Measurements from ENCODE around the gene KAT7. TPM values are rescaled to one million over a fixed set of nuclear protein-coding genes. Genes with fewer than 3 reads are reported as not detected.

Gene KAT7
- total and polyA plus RNA-seq, 2 experiments from 2014 or later, result 20.9 to 27.5 TPM

- WGBS, 2 experiments (ENCODE audit: low coverage in 1 of 2, low lambda C conversion rate in 2 of 2, missing lambda C conversion rate in 2 of 2), result 16 to 22% methylated on average over 1 of the region's 1 CpG
These were observed 77.5 kb downstream of the KAT7 start for GRCh38 chr17:49866019-49866380.

GRCh38 chr17:49866882-49867413 lies 78.5 kb downstream of the KAT7 start:
- no peak overlapping the region for H3K27ac ChIP-seq
- in situ Hi-C loops (cut with MboI), result no loop called here
- no peaks in the 10 kb centered on the region for H3K27me3 ChIP-seq (replicated peaks; ENCODE audit: insufficient read depth)
- H3K4me3 ChIP-seq, result no peak overlapping the region
- no peaks in the 10 kb centered on the region for H3K4me1 ChIP-seq (ENCODE audit: insufficient read depth)
- no peak overlapping the region for H2AFZ ChIP-seq
- DNase-seq, result no peak
- H3K9me2 ChIP-seq (ENCODE audit: insufficient read depth), result no peaks in the 10 kb centered on the region
- H3K9me3 ChIP-seq (ENCODE audit: low read depth), result no peaks in the 10 kb centered on the region
- no peak overlapping the region for H3K9ac ChIP-seq
- H3K79me2 ChIP-seq (ENCODE audit: insufficient read depth), result no peaks in the 10 kb centered on the region
- 69% methylated on average over 3 of the region's 3 CpGs for WGBS, 2 experiments (ENCODE audit: low coverage in 1 of 2, low lambda C conversion rate in 2 of 2, missing lambda C conversion rate in 2 of 2)
- no peak for TF ChIP-seq EZH2phosphoT487 (IDR thresholded peaks at IDR 0.05; ENCODE audit: insufficient read depth, low read depth)
- no peak for TF ChIP-seq EZH2 (IDR thresholded peaks at IDR 0.05; ENCODE audit: insufficient read depth, poor library complexity, severe bottlenecking)
- no peaks in the 10 kb centered on the region for H4K20me1 ChIP-seq (ENCODE audit: insufficient read depth)
- no peak overlapping the region for H3K4me2 ChIP-seq (ENCODE audit: unreplicated experiment)
- H3F3A ChIP-seq (ENCODE audit: insufficient read depth), result no peaks in the 10 kb centered on the region
- H3K36me3 ChIP-seq (ENCODE audit: low read depth), result no peaks in the 10 kb centered on the region

More at GRCh38 chr17:49866019-49866380, 77.5 kb downstream of the KAT7 start:
- no peak for DNase-seq
- Histone ChIP-seq H3K36me3 (ENCODE audit: low read depth) (no peaks in the 10 kb centered on the region), H3F3A (ENCODE audit: insufficient read depth) (no peaks in the 10 kb centered on the region), H2AFZ (no peak overlapping the region), H3K4me3 (no peak overlapping the region), H3K9me3 (ENCODE audit: low read depth) (no peaks in the 10 kb centered on the region), H3K27me3 (replicated peaks; ENCODE audit: insufficient read depth) (no peaks in the 10 kb centered on the region), H3K4me2 (ENCODE audit: unreplicated experiment) (no peak overlapping the region), H3K79me2 (ENCODE audit: insufficient read depth) (no peaks in the 10 kb centered on the region), H3K27ac (no peak overlapping the region), H4K20me1 (ENCODE audit: insufficient read depth) (no peaks in the 10 kb centered on the region), H3K9me2 (ENCODE audit: insufficient read depth) (no peaks in the 10 kb centered on the region), H3K4me1 (ENCODE audit: insufficient read depth) (0 out of 2 replicates have a peak, but pooled peaks cover 3% of the 10 kb centered on the region), H3K9ac (no peak overlapping the region)
- TF ChIP-seq EZH2phosphoT487 (IDR thresholded peaks at IDR 0.05; ENCODE audit: insufficient read depth, low read depth) (no peak), EZH2 (IDR thresholded peaks at IDR 0.05; ENCODE audit: insufficient read depth, poor library complexity, severe bottlenecking) (no peak)
- in situ Hi-C loops (cut with MboI), result no loop called here

DNA sequence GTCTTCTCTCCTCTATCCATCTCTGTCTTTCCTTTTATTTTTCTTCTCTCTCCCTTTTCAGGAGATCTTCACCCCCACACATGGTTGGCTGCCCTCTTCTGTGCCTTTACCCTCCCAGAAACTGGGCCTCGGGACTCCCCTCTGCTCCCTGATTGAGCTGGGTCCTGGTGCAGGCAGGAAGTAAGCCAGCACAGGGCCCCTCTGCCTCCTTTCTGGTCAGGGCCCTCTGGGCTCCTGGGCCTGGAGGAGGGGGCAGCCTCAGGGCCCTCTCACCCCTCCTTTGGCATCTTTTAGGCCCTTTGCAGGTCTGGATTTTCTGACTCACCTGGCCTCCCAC lies 80.5 kb downstream of the KAT7 start:
- in situ Hi-C loops (cut with MboI), result no loop called here
- DNase-seq, result no peak
- Histone ChIP-seq H3K4me2 (ENCODE audit: unreplicated experiment) (no peak overlapping the region), H3K9ac (no peak overlapping the region), H3K27ac (no peak overlapping the region), H3K9me3 (ENCODE audit: low read depth) (no peaks in the 10 kb centered on the region), H3K4me1 (ENCODE audit: insufficient read depth) (no peaks in the 10 kb centered on the region), H2AFZ (no peak overlapping the region), H3K36me3 (ENCODE audit: low read depth) (no peaks in the 10 kb centered on the region), H3K27me3 (replicated peaks; ENCODE audit: insufficient read depth) (no peaks in the 10 kb centered on the region; the same call in 1 of the 2 replicates), H3K4me3 (no peak overlapping the region), H4K20me1 (ENCODE audit: insufficient read depth) (no peaks in the 10 kb centered on the region), H3F3A (ENCODE audit: insufficient read depth) (no peaks in the 10 kb centered on the region), H3K9me2 (ENCODE audit: insufficient read depth) (no peaks in the 10 kb centered on the region), H3K79me2 (ENCODE audit: insufficient read depth) (no peaks in the 10 kb centered on the region)
- TF ChIP-seq EZH2phosphoT487 (IDR thresholded peaks at IDR 0.05; ENCODE audit: insufficient read depth, low read depth), result no peak
- TF ChIP-seq EZH2 (IDR thresholded peaks at IDR 0.05; ENCODE audit: insufficient read depth, poor library complexity, severe bottlenecking), result no peak
- WGBS, 2 experiments (ENCODE audit: low coverage in 1 of 2, low lambda C conversion rate in 2 of 2, missing lambda C conversion rate in 2 of 2), result 9 to 11% methylated on average over 1 of the region's 1 CpG

- in situ Hi-C loops (cut with MboI), result loop anchor here (5.0 kb wide), 1 partner anchor 122 kb away; no protein-coding TSS in a partner anchor
- no peak for TF ChIP-seq EZH2 (IDR thresholded peaks at IDR 0.05; ENCODE audit: insufficient read depth, poor library complexity, severe bottlenecking)
- TF ChIP-seq EZH2phosphoT487 (IDR thresholded peaks at IDR 0.05; ENCODE audit: insufficient read depth, low read depth), result no peak
- Histone ChIP-seq H4K20me1 (ENCODE audit: insufficient read depth) (no peaks in the 10 kb centered on the region), H3K9ac (no peak overlapping the region), H3K9me2 (ENCODE audit: insufficient read depth) (no peaks in the 10 kb centered on the region), H3K27me3 (replicated peaks; ENCODE audit: insufficient read depth) (no peaks in the 10 kb centered on the region; the same call in 1 of the 2 replicates), H2AFZ (no peak overlapping the region), H3K4me2 (ENCODE audit: unreplicated experiment) (no peak overlapping the region), H3K4me1 (ENCODE audit: insufficient read depth) (no peaks in the 10 kb centered on the region), H3K9me3 (ENCODE audit: low read depth) (no peaks in the 10 kb centered on the region), H3K27ac (no peak overlapping the region), H3F3A (ENCODE audit: insufficient read depth) (no peaks in the 10 kb centered on the region), H3K4me3 (no peak overlapping the region), H3K36me3 (ENCODE audit: low read depth) (no peaks in the 10 kb centered on the region), H3K79me2 (ENCODE audit: insufficient read depth) (no peaks in the 10 kb centered on the region)
- DNase-seq, result no peak
- WGBS, 2 experiments (ENCODE audit: low coverage in 1 of 2, low lambda C conversion rate in 2 of 2, missing lambda C conversion rate in 2 of 2), result 62 to 66% methylated on average over 11 of the region's 11 CpGs
These were observed 81.8 kb downstream of the KAT7 start for GRCh38 chr17:49870298-49870697.
